CD4-positive, alpha-beta T cell treated with Interleukin-21 for 1 hour (primary cell): ENCODE results near the gene MKS1.

Experiments
- DNase-seq: peaks from one replicate; pipeline ENCODE4 v3.0.0-alpha.2; 2020

MKS1 gene

DNA sequence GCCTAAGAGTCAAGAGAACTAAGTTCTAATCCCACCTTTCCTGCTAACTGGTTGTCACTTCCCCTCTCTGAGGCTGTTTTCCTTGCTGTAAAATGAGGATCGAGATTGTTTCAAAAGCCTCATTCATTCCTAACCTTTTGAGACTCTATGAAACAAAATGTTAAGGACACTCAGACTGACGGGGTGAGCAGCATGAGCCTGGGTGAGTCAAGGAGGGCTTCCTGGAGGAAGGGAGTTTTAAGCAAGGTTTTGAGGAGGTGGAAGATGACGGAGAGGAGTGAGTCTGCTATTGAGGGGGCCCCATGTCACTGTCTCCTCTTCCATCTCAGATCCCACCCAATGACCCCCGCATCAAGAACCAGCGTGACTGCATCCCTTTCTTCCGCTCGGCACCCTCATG, 22.4 kb downstream of the MKS1 start:
- DNase-seq, result no peak

DNA sequence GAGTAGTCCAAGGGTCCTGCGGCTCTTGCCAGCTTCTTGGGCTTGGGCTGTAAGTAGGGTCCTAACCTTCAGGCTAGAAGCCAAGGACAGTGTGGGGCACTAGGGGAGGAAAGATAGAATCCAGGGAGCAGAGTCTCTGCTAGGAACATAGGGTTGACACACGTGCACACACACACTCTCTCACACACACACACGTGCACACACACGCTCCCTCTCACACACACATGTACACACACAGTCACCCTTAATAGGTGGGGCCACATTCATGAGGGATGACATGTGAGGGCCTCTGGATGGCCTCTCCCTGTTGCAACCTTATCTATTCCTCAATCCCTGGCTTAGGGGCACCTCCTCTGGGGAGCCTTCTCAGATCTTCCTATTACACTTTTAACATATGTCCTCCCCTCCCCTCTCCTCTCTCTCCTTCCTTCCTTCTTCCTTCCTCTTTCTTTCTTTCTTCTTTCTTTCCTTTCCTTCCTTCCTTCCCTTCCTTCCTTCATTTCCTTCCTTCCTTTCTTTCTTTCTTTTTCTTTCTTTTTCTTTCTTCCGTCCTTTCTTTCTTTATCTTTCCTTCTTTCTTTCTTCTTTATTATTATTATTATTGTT, 23.4 kb downstream of the MKS1 start:
- no peak for DNase-seq

DNA sequence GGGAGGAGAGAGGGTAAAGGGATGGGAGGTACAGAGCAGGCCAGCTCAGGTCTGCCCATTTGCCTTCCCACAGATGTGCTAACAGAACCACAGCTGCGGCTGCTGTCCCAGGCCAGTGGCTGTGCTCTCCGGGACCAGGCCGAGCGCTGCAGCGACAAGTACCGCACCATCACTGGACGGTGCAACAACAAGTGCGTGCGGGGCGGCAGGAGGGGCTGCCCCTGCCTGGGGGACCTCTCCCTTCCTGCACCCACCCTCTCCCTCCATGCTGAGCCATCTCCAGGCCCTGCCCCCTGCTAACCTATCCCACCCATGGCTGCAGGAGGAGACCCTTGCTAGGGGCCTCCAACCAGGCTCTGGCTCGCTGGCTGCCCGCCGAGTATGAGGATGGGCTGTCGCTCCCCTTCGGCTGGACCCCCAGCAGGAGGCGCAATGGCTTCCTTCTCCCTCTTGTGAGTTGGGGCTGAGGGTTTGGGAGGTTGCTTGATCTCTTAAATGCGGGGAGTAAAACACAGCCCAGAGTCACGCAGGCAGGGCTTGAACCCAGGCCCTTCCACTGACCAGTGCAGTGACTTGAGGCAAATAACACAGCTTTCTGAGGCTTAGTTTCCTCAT, 25.3 kb downstream of the MKS1 start:
- no peak for DNase-seq

DNA sequence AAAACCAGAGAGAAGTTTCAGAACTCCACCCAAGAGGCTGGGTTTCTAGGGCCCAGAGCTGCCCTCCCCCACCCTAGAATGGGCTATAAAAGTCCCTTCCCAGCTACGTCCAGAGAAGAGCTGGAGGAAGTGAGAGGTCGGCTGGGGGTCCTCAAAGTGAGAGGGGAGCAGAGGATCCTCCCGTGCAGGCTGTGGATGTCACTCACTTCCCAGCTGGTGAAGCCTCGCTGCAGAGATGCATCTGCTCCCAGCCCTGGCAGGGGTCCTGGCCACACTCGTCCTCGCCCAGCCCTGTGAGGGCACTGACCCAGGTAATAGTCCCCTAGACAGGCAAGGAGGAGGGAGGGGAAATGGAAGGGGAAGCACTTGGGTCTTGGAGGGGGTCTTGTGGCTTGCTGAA, 26.4 kb downstream of the MKS1 start, which contains the start of gene EPX:
Gene EPX (plus strand): TSS at position 115 of the 400 bp plus-strand sequence. CDS start 121 bp downstream, at position 236.
- no peak for DNase-seq

DNA sequence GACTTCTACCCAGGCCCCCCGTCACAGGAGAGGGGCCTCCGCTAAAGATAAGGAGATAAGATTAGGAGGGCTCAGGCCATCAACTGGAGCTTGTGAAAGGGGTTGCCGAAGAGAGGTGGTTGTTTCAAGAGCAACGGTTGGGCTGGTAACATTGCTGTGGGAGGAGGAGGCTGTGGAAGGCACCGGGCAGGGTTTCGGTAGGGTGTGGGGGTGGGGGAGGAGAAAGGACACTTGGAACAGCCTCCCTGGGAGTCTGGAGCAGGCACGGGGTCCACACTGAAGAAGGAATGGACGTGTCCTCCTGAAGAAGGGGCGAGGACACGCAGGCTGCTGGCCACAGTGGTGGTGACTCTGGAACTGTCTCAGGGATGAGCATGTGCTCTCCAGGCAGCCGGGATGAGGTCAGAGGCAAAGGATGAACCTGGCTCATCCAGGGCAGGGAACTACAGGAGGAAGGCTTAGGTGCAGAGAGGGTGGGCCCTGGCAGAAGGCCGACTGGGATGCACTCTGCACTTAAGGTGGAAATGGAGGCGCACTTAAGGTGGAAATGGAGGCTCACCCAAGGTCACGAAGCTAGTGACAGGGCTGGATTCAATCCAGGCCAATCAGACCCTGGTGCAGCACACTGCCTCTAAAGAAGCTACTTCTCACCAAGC, 27.7 kb downstream of the MKS1 start:
- no peak for DNase-seq

DNA sequence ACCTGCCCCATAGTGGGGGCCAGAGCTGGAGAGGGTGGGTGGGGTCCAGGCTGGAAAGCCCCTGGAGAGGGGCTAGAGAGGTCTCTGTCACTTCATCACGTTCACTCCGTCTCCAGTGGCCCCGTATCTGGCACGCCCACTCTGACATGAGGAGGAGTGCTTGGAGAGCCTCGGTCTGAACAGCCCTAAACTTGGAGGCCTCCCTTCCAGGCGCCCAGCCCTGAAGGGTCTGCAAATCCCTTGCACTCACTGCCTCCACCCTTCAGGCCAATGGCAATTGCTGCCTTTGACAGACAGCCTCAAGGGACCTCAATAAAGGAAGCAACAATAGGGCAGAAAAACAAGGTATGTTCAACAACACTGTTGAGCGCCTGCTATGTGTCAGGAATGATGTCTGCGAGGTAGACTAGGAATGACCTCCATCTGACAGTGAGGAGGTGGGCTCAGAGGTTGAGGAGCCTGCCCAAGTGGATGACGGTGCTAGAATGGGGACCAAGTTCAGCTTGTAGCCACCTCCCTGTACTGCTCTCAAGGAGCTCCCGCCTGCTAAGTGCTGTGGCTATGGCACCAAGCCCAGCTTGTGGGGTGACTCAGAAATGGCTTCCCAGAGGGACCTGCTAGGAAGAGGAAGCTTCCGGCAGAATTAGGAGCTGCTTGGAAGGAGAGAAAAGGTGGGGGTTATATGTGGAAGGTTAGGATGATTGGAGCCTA, 29.5 kb downstream of the MKS1 start:
- no peak for DNase-seq

DNA sequence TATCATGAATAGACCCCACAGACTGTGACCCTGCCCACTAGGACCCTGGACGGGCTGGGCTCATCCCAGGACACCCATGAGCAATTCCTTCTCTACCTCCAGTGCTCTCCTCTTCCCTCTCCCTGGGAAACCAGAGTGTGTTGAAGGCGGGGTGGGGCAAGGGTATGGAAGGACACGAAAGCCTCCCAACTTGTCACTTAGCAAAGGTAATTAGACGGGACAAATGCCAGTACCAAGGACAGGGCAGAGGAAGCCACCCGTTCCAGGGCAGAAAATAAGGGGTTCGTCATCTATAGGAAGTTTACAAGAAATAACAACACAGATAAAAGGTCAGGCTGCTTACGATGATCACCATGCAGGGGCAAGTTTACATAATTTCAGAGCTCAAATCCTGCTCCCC, 31.4 kb downstream of the MKS1 start:
- no peak for DNase-seq

DNA sequence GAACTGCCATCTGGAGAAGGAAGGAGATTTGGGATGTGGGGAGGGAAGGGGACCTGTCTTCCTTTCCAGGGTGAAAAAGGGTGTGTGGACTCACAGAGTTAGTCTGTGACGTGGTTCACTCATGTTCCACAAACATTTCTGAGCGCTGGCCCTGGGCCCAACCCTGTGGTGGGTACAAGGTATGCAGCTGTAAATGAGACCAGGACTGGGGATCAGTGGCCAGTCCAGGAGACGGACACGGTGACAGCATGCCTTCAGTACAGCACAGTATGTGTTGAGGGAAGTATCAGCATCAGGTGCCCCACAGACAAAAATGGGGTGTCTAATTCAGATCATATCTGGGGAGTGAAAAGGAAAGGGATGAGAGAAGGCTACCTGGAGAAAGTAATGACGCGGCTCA, 32.0 kb downstream of the MKS1 start:
- no peak for DNase-seq

DNA sequence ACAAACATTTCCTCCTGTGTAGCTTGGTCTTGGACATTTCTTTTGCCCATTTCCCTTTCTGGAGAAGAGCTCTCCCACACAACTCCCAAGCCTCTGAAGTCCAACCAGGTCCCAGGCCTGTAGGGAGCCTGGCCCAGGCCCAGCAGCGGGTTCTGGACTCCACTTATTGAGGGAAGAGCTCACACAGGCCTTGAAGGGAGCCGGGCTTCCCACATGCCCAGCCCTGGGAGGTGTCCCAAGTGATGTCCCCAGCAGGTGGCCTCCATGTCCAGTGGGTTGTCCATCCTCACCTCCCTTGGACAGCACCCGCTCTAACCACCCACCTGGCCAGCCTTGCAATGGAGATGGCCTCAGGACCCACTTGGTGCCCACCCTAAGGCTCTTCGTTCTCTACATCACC, 32.5 kb downstream of the MKS1 start:
- no peak for DNase-seq

DNA sequence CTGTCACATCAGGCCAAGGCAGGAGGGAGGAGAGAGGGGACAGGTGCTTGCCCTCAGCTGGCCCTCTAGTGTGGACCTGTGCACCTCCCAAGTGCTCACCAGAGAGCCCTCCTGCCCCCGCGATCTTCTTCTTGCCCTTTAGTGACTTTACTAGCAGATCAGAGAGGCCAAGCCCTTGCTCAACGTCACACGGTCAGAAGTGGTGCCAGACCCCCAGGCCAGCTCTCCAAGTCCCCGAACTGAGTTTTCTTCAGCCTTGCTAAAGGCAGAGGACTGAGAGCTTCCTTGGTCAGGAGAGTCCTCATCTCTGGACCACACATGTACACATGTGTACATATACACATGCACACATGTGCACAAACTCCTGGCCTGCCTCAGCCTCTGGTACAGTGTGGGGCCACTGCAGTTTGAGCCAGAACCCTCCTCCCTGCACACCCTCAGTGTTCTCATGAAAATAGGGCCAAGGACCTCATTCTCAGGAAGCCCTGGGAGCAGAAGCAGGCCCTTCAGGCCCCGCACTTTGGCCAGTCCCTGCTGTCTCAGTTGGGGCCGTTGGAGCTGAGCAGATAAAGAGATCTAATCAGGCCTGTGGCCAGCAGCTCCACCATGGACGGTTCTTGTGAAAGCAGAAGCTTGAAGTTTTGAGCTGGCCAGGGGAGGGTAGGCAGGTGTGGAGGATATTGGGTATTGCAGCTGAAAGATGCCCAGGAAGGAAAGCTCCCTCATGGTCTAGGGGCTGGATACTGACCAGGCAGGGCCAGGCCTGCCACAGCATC, 33.9 kb downstream of the MKS1 start:
- DNase-seq, result no peak

DNA sequence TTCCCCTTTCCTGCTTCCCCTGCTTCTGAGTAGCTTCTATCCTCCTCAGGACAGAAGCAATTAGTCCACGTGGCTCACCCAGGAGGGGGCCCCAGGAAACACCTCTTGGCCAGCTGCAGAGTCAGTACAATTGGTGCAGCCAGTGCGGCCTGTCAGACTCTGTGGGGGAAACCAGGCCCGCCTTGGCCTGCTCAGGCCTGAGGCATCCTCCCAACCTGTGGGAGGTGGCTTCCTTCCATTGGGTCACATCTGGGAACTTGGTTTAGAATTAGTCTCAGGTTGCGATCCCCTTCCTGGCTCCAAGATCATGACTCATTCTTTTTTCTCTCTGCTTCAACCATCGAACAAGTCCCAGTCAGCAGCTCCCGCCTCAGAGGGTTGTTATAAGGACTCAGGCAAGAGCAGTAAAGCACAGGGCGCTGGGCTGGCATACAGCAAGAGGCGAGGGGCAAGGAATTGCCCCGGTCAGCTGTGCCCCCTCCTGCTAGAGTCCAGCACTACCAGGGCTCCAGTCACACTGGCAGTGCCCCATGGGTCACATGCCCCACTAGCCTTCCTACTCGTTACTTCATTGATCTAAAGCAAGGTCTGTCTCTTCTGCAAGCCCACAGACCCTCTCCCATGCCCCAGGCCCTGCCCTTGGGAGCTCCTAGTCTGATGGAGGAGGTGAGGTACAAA, 34.6 kb downstream of the MKS1 start:
- DNase-seq, result no peak

DNA sequence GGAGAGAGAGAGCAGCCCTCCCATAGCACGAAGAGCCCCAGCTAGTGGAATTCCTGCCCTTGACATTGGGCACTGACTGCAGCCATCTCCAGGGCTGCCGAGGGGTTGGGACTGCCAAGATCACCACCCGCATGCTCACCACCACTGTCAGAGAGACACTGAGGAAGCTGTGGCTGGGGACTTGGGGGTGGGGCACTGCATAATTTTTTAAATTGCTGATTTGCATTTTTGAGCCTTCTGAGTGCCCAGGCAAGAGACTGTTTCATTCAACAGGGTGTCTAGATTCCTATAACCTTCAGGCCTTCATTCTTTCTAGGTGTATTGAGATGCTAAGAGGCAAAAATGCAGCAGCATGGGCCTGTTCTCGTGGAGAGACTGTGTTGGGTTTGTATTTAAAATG, 35.5 kb downstream of the MKS1 start:
- DNase-seq, result no peak

DNA sequence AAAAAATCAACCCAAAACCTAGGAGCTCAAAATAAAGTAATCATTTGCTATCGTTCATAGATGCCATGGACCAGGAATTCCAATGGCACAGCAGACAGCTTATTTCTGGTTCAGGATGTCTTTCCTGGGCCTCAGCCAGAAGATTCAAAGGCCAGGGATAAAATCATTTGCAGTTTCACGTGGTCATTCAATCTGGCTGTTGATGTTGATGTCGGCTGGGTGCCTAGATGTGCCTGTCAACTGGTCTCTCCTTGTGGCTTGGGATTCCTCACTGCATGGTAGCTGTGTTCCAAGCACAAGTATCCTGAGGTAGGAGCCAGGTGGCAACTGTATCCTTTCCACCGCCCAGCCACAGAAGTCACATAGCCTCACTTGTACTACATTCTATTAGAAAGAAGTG, 37.3 kb downstream of the MKS1 start:
- no peak for DNase-seq

DNA sequence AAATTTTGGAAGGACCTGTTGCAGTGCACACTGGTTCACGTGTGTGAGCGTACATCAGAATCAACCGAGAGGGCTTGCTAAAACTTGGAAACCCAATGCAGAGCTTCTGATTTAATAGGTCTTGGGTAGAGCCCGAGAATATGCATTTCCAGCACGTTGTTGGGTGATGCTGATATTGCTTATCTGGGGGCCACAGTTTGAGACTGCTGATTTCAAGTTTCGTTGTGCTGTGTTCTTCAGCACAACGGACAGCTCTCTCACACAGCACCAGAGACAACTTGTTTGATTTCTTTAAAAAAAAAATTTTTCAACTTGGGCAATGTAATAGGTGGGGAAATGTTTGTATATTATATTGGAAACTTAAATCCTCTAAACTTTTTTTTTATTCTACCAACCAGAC, 42.9 kb downstream of the MKS1 start:
- no peak for DNase-seq

DNA sequence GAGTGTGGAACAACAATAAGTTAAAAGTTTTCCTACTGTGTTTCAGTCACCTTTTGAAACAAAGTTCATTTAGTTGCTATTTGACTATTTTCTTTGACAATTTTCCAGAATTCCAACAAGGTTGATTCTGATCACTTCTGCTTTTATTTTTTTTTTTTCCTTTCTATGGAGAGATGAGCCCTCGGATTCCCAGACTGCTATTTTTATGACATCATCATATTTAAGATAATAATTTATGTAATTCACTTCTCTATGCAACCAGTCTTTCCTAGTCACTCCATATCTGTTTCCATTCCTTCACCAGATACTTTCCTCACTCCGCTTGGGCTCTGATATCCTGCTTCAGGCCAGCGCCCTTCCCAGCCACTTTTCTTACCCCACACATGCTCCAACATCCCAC, 44.2 kb downstream of the MKS1 start:
- no peak for DNase-seq

DNA sequence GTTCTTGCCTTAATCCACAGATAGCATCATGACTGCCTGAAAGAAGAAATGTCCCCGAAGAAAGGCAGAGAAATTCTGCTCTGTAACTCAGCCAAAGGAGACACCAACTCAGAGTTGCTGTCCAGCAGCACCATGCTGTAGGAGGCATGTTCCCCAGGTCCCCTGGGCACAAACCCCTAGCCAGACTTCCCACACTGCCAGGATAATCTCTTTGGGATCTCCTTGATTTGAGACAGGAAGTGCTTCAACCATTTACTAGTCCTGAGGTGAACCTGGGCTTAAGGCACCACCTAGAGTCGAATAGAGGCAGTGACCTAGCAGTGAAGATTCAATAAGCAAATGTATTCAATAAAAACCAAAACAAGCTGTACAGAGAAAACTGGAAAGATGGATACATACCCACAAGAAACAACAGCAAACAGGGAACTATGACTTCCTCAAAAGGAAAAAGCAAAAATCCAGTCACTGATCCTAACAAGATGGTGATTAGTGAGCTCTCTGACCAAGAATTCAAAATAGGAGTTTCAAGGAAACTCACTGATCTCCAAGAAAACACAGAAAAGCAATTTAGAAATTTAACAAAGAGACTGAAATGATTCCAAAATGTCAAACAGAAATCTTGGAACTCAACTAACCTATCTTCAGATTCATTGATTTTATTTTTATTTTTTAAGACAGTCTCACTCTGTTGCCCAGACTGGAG, 46.5 kb downstream of the MKS1 start:
- peak; percentile 78 for DNase-seq

DNA sequence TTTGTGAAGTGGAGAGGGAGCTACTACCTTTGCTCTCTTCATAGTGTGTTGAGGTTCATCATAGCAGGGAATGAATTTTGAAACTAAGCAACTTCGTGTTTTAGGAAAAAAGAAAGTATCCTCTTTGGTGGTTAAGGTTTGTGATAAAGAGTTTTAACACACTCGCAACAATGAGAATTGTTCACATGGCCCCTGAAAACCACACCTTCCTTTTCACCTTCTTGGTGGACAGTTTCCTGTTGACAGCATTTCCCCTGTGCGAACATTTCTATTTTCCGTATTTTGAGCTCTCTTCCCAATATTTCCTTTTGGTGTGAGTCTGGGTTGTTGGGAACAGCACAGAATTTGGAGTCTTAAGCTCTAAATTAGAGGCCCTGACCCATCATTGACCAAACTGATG, 48.4 kb downstream of the MKS1 start:
- peak; percentile 31 for DNase-seq

DNA sequence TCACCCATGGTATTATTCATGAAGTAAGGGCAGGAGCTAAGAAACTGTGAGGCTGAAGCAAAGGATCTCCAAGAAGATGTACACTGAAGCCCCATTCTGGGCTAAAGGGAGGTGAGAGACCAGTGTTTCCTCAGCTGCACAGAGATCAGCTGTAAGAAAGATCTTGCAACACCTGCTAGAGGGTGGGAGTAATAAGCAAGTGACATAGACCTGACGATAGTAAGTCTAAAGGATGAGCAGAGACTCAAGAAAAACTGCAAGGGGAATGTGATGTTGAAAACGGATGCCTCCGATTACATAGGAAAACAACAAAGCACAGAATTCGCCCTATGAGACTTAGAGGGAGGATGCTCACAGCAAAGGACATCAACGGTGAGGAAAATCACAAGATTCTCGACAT, 52.4 kb downstream of the MKS1 start, which contains the start of gene OR4D2:
Gene OR4D2 (plus strand): TSS at position 301 of the 400 bp plus-strand sequence. CDS start 2,674 bp downstream, outside the sequence.
- DNase-seq, result no peak

DNA sequence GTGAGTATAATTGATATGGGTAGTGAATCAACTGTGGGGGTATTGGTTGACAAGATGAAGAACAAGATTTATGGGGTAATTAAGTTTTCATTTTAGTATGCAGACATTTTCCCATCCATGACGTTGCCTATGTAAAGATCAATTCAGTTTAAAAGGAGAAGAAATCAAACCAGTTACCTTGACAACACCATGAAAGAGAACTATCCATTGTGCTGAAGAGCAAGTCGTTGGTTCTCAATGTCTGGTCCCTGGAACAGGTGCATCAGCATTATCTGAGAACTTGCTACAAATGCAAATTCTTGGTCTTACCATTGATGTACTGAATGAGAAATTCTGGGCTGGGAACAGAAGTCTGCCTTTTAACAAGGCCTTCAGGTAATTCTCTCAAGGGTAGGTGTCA, 53.1 kb downstream of the MKS1 start:
- DNase-seq, result peak; percentile 9

DNA sequence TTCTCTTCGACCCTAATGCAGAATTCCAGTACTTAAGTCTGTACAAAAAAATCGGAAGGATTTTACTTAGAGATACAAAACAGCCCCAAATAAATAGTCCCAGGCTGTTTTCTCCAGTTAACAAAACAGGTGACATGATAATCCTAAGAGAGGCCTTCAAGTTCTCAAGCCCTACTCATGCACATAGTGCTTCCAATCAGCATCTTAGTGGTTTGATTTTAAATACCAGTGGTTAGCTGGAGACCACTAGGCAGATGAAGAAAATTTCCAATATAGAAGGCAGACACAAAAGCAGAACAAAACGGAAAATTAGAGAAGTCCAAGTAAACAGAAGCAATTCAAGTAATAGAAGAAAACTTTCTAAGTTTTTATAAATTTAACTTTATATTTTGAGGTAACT, 57.5 kb downstream of the MKS1 start:
- DNase-seq, result no peak

DNA sequence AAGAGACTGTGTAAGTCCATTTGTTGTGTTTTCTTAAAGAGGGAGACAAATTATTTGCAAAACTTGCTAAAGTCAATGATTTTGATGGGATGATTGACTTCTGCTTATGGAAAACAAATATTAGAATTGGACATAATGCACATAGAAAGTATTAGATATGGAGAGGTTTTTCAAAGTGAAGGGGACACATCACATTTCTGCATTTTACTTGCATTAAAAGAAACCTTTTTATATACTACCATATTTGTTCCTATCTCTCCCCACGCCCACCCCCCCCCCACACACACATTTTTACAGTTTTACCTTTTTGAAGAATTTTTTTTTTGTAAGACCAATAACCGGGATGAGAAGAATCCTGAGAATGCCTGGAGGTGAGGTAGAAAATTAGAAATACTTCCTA, 60.9 kb downstream of the MKS1 start:
- DNase-seq, result no peak
